IPS-18a (cell line): ENCODE results near the gene STAMBPL1.

ENCODE experiments used
- H3K27ac ChIP-seq: one replicate; pipeline ENCODE4 v1.5.1; 2013; ENCODE audit warnings: low read length
- H3K27me3 ChIP-seq: one replicate; pipeline ENCODE4 v1.6.1; 2013; ENCODE audit warnings: mild to moderate bottlenecking, low read length; ENCODE audit not compliant: control insufficient read depth, insufficient read depth
- H3K36me3 ChIP-seq: one replicate; pipeline ENCODE4 v1.6.1; 2013; ENCODE audit warnings: low read depth, low read length; ENCODE audit not compliant: control insufficient read depth
- H3K4me1 ChIP-seq: one replicate; pipeline ENCODE4 v1.6.1; 2013; ENCODE audit warnings: low read depth, low read length; ENCODE audit not compliant: control insufficient read depth
- H3K4me3 ChIP-seq: one replicate; pipeline ENCODE4 v1.5.1; 2013; ENCODE audit warnings: low read length
- H3K9ac ChIP-seq: one replicate; pipeline ENCODE4 v1.6.1; 2013; ENCODE audit warnings: mild to moderate bottlenecking, low read length, moderate library complexity
- H3K9me3 ChIP-seq: one replicate; pipeline ENCODE4 v1.6.1; 2013; ENCODE audit warnings: low read depth, low read length; ENCODE audit not compliant: control insufficient read depth

STAMBPL1 gene

GRCh38 chr10:88958721-88959120 lies 78.7 kb downstream of the STAMBPL1 start:
- Histone ChIP-seq H3K27me3 (no peaks in the 10 kb centered on the region), H3K9me3 (no peaks in the 10 kb centered on the region), H3K9ac (no peak overlapping the region), H3K4me1 (no peaks in the 10 kb centered on the region), H3K4me3 (no peak overlapping the region), H3K27ac (no peak overlapping the region), H3K36me3 (no peaks in the 10 kb centered on the region)

GRCh38 chr10:88960802-88961201 lies 80.8 kb downstream of the STAMBPL1 start:
- peaks cover 7% of the 10 kb centered on the region for H3K4me1 ChIP-seq
- no peaks in the 10 kb centered on the region for H3K9me3 ChIP-seq
- H3K4me3 ChIP-seq = no peak overlapping the region
- H3K9ac ChIP-seq = no peak overlapping the region
- no peaks in the 10 kb centered on the region for H3K27me3 ChIP-seq
- no peaks in the 10 kb centered on the region for H3K36me3 ChIP-seq
- no peak overlapping the region for H3K27ac ChIP-seq

- H3K4me3 ChIP-seq = no peak overlapping the region
- H3K9me3 ChIP-seq = no peaks in the 10 kb centered on the region
- H3K36me3 ChIP-seq = no peaks in the 10 kb centered on the region
- H3K9ac ChIP-seq = no peak overlapping the region
- no peak overlapping the region for H3K27ac ChIP-seq
- H3K4me1 ChIP-seq = peaks cover 10% of the 10 kb centered on the region
- no peaks in the 10 kb centered on the region for H3K27me3 ChIP-seq
Measured at GRCh38 chr10:88961266-88961665, 81.2 kb downstream of the STAMBPL1 start.

DNA sequence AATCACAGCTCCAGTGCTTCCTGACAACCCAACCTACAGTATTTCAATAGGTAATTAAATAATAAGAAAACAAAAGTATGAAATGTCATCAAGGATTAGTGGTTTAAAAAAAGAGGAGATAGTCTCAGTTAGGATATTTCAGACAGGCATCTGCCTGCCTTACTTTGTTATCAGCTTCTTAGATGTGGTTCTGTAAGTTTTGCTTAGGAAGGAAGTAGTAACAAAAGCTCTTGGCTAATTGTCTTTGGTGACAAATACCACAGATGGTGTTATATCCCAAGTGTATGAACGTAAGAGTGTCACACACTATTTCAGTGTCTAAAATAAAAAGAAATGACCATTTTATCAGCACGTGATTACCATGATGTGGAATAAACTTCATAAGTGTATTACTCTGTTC lies 82.3 kb downstream of the STAMBPL1 start:
- Histone ChIP-seq H3K27me3 (no peaks in the 10 kb centered on the region), H3K4me1 (peaks cover 10% of the 10 kb centered on the region), H3K9me3 (no peaks in the 10 kb centered on the region), H3K4me3 (no peak overlapping the region), H3K36me3 (no peaks in the 10 kb centered on the region), H3K27ac (no peak overlapping the region), H3K9ac (no peak overlapping the region)

- peaks cover 10% of the 10 kb centered on the region for H3K4me1 ChIP-seq
- H3K9ac ChIP-seq = no peak overlapping the region
- H3K4me3 ChIP-seq = no peak overlapping the region
- no peaks in the 10 kb centered on the region for H3K9me3 ChIP-seq
- no peaks in the 10 kb centered on the region for H3K27me3 ChIP-seq
- no peak overlapping the region for H3K27ac ChIP-seq
- no peaks in the 10 kb centered on the region for H3K36me3 ChIP-seq
Measured at GRCh38 chr10:88963318-88963717, 83.3 kb downstream of the STAMBPL1 start.

- Histone ChIP-seq H3K36me3 (no peaks in the 10 kb centered on the region), H3K4me1 (peaks cover 10% of the 10 kb centered on the region), H3K9ac (no peak overlapping the region), H3K4me3 (no peak overlapping the region), H3K27ac (no peak overlapping the region), H3K9me3 (no peaks in the 10 kb centered on the region), H3K27me3 (no peaks in the 10 kb centered on the region)
Measured at GRCh38 chr10:88964360-88964759, 84.3 kb downstream of the STAMBPL1 start.

GRCh38 chr10:88964869-88965415 lies 84.9 kb downstream of the STAMBPL1 start:
- Histone ChIP-seq H3K9ac (no peak overlapping the region), H3K36me3 (no peaks in the 10 kb centered on the region), H3K4me1 (peaks cover 10% of the 10 kb centered on the region), H3K4me3 (no peak overlapping the region), H3K27ac (no peak overlapping the region), H3K9me3 (no peaks in the 10 kb centered on the region), H3K27me3 (no peaks in the 10 kb centered on the region)

DNA sequence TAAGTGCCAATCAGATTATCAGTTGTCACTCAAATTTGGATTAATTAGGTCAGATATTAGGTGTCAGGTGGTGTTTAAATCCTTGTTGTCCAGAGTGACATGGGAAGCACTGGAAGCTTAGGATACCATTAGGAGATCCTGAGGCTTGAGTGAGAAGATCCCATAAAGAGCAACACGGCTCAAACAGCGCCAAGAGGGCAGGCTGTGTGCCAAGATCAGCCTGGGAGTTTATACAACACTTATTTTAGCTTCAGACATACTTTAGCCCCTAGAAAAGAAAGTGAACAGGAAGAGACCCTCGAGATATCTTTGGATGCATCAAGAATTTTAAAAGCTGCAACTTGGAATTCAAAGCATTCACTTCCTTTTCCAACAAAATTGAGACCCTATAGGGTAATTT lies 86.8 kb downstream of the STAMBPL1 start:
- H3K9ac ChIP-seq = no peak overlapping the region
- H3K4me3 ChIP-seq = no peak overlapping the region
- H3K4me1 ChIP-seq = peaks cover 10% of the 10 kb centered on the region
- no peaks in the 10 kb centered on the region for H3K27me3 ChIP-seq
- H3K27ac ChIP-seq = no peak overlapping the region
- no peaks in the 10 kb centered on the region for H3K36me3 ChIP-seq
- no peaks in the 10 kb centered on the region for H3K9me3 ChIP-seq

GRCh38 chr10:88968391-88968790 lies 88.3 kb downstream of the STAMBPL1 start:
- H3K9me3 ChIP-seq = no peaks in the 10 kb centered on the region
- H3K9ac ChIP-seq = no peak overlapping the region
- no peaks in the 10 kb centered on the region for H3K27me3 ChIP-seq
- H3K27ac ChIP-seq = no peak overlapping the region
- no peaks in the 10 kb centered on the region for H3K36me3 ChIP-seq
- no peak overlapping the region for H3K4me3 ChIP-seq
- peaks cover 10% of the 10 kb centered on the region for H3K4me1 ChIP-seq

- no peaks in the 10 kb centered on the region for H3K36me3 ChIP-seq
Measured at GRCh38 chr10:88971221-88972061, 91.4 kb downstream of the STAMBPL1 start.

More at GRCh38 chr10:88971221-88972061, 91.4 kb downstream of the STAMBPL1 start:
- no peaks in the 10 kb centered on the region for H3K27me3 ChIP-seq
- H3K9me3 ChIP-seq = no peaks in the 10 kb centered on the region
- H3K9ac ChIP-seq = no peak overlapping the region
- no peak overlapping the region for H3K27ac ChIP-seq
- H3K4me1 ChIP-seq = no peaks in the 10 kb centered on the region
- H3K4me3 ChIP-seq = no peak overlapping the region
